Measurements from ENCODE around the gene TMEM63A. TPM values are rescaled to one million over a fixed set of nuclear protein-coding genes. Genes with fewer than 3 reads are reported as not detected.
A peak's percentile ranks its signal among the peaks of the same experiment; 100 is the strongest.
"Not testable (repeated sequence)": the region's sequence is repeated elsewhere in the genome, so short reads cannot be mapped to it uniquely, and the experiment has no call there.

TMEM63A gene
- total RNA-seq, 1 experiment from 2014 or later = 7.8 TPM

GRCh38 chr1:225820522-225821120 is 61.6 kb downstream of the TMEM63A start:
- no peak for DNase-seq (ENCODE audit: low spot score)

- DNase-seq (ENCODE audit: low spot score) = no peak
Measured at GRCh38 chr1:225819346-225820192, 62.6 kb downstream of the TMEM63A start.

GRCh38 chr1:225818229-225818628 is 64.0 kb downstream of the TMEM63A start:
- DNase-seq (ENCODE audit: low spot score) = no peak

GRCh38 chr1:225817611-225818061 is 64.5 kb downstream of the TMEM63A start:
- DNase-seq (ENCODE audit: low spot score) = peak; percentile 89

- DNase-seq (ENCODE audit: low spot score) = no peak
Measured at GRCh38 chr1:225816643-225817538, 65.3 kb downstream of the TMEM63A start.

- no peak for DNase-seq (ENCODE audit: low spot score)
Measured at GRCh38 chr1:225815526-225816178, 66.5 kb downstream of the TMEM63A start.

GRCh38 chr1:225815090-225815489 is 67.1 kb downstream of the TMEM63A start:
- DNase-seq (ENCODE audit: low spot score) = not testable (repeated sequence)

GRCh38 chr1:225814381-225814780 is 67.8 kb downstream of the TMEM63A start:
- DNase-seq (ENCODE audit: low spot score) = no peak

- DNase-seq (ENCODE audit: low spot score) = no peak
Measured at GRCh38 chr1:225813214-225813964, 68.8 kb downstream of the TMEM63A start.

- DNase-seq (ENCODE audit: low spot score) = no peak
Measured at GRCh38 chr1:225812488-225813213, 69.5 kb downstream of the TMEM63A start.

- DNase-seq (ENCODE audit: low spot score) = no peak
Measured at GRCh38 chr1:225811622-225812487, 70.3 kb downstream of the TMEM63A start.

- DNase-seq (ENCODE audit: low spot score) = peak; percentile 41
Measured at GRCh38 chr1:225810579-225811538, 71.3 kb downstream of the TMEM63A start.

- DNase-seq (ENCODE audit: low spot score) = peak; percentile 80
Measured at GRCh38 chr1:225809842-225810578, 72.2 kb downstream of the TMEM63A start, which contains the start of gene EPHX1. Gene EPHX1, plus strand, starts transcription at chr1:225810124. Its CDS starts 18,606 bp downstream, at chr1:225828730.

- DNase-seq (ENCODE audit: low spot score) = no peak
Measured at GRCh38 chr1:225808136-225808535, 74.0 kb downstream of the TMEM63A start.

- DNase-seq (ENCODE audit: low spot score) = not testable (repeated sequence)
Measured at GRCh38 chr1:225806736-225807135, 75.4 kb downstream of the TMEM63A start.

GRCh38 chr1:225806249-225806648 is 75.9 kb downstream of the TMEM63A start:
- no peak for DNase-seq (ENCODE audit: low spot score)

GRCh38 chr1:225801146-225801545 is 81.0 kb downstream of the TMEM63A start:
- not testable (repeated sequence) for DNase-seq (ENCODE audit: low spot score)
